Measurements from ENCODE around the gene SKAP1.

GRCh38 chr17:48121923-48122664 lies 307.9 kb downstream of the SKAP1 start:
- TF ChIP-seq CTCF (IDR thresholded peaks at IDR 0.05; ENCODE audit: low read length) (no peak), EZH2 (optimal IDR thresholded peaks at IDR 0.05; ENCODE audit: low read depth, low read length) (no peak), EZH2phosphoT487 (IDR thresholded peaks at IDR 0.05; ENCODE audit: low read length) (no peak)
